RWPE1 (cell line): ENCODE data around the gene MYADML2.

Experiments used
- CTCF ChIA-PET: fragments of 350-600 bp; sonication (Branson Sonifier 250); formaldehyde crosslinking; extraction: SDS; loops from one replicate; lab custom pipeline; 2021; lab: Yijun Ruan, JAX
- POLR2A ChIA-PET: fragments of 400-600 bp; formaldehyde crosslinking; extraction: SDS; loops from one replicate; lab custom pipeline; 2020; ENCODE audit warnings: antibody characterized with exemption; ENCODE audit not compliant: low non-redundant PET; lab: Yijun Ruan, JAX
- DNase-seq: peaks from one replicate; pipeline ENCODE4 v3.0.0; 2012; ENCODE audit warnings: low spot score
- H3K27ac ChIP-seq: fragments of 450-650 bp; 2 replicates; pipeline ENCODE4 v1.5.1; 2017
- TF ChIP-seq, protein P1 (sequence below): fragments of 450-650 bp; conservative IDR thresholded peaks from 2 replicates; pipeline ENCODE4 v1.5.1; 2017; ENCODE audit warnings: low read depth, mild to moderate bottlenecking

MYADML2 gene

DNA sequence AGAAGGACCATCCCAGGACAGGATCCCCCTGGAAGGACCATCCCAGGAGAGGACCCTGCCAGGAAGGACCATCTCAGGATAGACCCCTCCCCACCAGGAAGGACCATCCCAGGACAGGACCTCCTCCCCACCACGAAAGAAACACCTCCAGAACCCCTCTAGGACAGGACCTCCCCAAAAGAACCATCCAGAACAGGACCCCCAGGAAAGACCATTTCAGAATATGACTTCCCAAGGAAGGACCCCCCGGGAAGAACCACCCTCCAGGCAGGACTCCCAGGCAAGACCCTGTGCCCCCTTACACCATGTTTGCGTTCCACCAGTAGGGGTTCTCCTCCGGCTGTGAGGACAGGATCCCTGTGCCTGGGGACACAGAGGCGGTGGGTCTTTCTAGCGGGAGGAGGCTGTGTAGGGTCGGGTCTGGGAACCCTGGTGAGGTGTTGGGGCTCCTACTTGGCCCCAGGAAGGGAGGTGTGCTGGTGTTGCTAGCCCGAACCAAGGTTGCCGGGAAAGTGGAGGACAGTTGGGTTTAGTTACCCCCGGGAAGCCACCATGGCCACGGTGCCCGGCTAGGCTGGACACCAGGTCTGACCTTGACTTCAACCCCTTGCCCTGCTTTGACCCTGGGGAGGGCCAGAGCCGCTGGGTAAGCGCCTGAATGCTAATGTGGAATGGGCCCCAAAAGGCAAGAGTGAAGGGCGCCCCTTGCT, 11.8 kb upstream of the MYADML2 start:
- ChIA-PET POLR2A (interaction anchor here (1.0 kb wide), 1 partner anchor 61 kb away, joined by 4 read pairs; no protein-coding TSS in a partner anchor), CTCF (interaction anchor here (0.5 to 3.2 kb wide), 32 partner anchors 8 to 1950 kb away, joined by 3 to 128 read pairs (median 4); partner anchors contain the start of genes CENPX, LRRC45 and RAC3)
- TF ChIP-seq, protein P1, sequence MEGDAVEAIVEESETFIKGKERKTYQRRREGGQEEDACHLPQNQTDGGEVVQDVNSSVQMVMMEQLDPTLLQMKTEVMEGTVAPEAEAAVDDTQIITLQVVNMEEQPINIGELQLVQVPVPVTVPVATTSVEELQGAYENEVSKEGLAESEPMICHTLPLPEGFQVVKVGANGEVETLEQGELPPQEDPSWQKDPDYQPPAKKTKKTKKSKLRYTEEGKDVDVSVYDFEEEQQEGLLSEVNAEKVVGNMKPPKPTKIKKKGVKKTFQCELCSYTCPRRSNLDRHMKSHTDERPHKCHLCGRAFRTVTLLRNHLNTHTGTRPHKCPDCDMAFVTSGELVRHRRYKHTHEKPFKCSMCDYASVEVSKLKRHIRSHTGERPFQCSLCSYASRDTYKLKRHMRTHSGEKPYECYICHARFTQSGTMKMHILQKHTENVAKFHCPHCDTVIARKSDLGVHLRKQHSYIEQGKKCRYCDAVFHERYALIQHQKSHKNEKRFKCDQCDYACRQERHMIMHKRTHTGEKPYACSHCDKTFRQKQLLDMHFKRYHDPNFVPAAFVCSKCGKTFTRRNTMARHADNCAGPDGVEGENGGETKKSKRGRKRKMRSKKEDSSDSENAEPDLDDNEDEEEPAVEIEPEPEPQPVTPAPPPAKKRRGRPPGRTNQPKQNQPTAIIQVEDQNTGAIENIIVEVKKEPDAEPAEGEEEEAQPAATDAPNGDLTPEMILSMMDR, result no peak
- no peak overlapping the region for H3K27ac ChIP-seq
- no peak for DNase-seq

DNA sequence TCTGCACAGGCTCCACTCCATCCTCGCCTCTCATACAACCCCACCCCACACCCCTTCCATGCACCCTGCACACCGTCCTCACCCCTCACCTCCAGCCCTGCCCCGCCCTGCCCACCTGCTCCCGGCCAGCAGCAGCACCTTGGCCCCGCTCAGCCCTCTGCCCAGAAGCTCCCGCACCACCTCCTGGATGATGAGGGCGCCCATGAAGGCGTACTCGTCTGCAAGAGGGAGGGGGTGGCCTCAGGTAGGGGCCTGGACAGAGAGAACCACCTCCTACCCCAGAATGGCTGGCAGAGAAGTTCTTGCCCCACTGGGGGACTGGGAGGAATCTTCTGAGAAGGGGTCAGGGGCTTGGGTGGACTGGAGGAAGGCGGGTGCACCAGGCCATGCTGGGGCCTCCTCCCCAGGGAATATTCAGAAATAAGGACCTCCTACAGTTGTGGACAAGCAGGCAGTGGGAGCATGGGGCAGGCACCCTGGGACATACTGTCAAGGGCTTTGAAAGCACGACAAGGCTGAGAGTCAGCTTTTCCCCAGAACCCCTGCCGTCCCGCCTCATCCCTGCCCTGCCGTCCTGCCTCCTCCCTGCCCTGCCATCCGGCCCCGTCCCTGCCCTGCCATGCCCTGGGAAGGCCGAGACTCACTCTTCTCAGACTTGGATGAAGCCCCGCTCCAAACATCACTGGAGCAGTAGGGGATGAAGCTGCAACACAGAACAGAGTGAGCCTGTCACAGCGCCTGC, 10.8 kb upstream of the MYADML2 start:
- TF ChIP-seq, protein P1, result no peak
- POLR2A ChIA-PET, result no interaction called here
- DNase-seq, result no peak
- H3K27ac ChIP-seq, result no peak overlapping the region
- CTCF ChIA-PET, result interaction anchor here (0.7 kb wide), 2 partner anchors 21 to 30 kb away, joined by 3 to 6 read pairs; no protein-coding TSS in a partner anchor

DNA sequence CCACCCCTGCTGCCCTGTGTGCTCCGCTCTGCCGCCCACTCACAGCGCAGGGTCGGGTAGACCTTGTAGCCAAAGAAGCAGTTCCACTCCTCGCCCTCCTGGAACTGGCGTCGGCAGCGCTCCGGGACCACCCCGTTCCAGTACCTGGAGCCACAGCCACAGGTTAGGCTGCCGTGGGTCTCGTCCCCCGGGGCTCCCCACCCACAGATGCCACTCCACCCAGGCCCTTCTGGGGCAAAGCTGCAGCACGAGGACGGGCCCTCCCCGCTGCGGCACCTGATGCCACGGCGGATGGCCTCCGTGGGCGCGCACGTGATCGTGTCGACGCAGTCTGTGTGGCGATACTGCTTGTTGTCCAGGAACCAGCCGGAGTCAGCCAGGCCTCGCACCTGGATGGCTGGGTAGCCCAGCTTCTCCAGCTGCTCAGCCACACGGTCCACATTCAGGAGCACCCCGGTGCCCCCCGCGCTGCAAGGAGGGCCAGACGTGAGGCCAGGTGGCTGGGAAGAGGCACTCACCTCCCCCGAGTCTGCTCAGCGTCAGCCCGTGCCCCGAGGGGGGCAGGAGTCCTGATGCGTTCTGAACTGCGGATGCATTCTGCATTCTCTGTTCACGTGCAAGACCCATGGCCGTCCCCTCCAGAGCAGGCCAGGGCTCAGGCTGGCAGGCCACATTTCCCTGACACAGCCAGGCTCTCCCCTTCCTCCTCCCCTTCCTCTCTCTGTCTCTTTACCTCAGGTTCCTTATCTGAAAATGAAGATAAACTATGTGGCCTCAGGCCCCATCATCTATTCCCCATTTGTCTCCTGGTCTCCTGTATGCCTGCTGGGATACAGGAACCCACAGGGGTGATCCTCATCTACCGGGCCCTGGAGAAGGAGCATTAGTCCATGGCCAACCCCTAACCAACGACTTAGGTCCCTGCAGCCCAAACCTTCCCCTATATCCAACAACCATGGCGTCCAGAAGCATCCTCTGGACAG, 9.9 kb upstream of the MYADML2 start:
- TF ChIP-seq, protein P1, result no peak
- no peak for DNase-seq
- POLR2A ChIA-PET, result no interaction called here
- CTCF ChIA-PET, result interaction anchor here (0.7 to 1.0 kb wide), 2 partner anchors 20 to 64 kb away, joined by 3 to 6 read pairs; no protein-coding TSS in a partner anchor
- H3K27ac ChIP-seq, result no peak overlapping the region

DNA sequence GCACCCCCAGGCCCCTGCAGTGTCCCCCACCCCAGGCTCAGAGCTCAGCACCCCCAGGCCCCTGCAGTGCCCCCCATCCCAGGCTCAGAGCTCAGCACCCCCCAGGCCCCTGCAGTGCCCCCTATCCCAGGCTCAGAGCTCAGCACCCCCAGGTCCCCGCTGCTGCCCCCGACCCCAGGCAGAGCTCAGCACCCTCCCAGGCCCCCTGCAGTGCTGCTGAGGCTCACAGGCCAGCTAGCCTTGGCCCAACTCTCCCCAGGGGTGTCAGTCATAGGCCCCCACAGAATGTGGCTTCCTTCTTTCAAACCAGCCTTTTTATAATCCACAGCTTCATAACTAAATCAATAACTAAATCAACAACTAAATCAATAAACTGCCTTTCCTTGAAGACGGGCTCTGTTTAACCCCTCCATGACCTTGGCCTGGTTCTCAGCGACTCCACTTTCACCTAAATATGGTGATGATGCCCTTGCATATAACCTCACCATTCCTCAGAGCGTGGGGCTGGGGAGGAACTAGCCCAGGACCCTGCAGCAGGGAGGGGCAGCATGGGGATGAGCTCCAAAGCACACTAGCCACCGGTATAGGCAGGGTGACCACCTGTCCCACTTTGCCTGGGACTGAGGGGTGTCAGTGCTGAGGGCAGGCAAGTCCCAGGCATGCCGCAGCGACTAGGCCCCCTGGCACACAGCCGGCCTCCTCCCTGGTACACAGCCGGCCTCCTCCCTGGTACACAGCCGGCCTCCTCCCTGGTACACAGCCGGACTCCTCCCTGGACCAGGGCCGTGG, 8.9 kb upstream of the MYADML2 start:
- TF ChIP-seq, protein P1, result no peak
- no peak overlapping the region for H3K27ac ChIP-seq
- DNase-seq, result no peak
- ChIA-PET POLR2A (interaction anchor here (0.6 kb wide), 2 partner anchors 20 to 43 kb away, joined by 3 to 4 read pairs; no protein-coding TSS in a partner anchor), CTCF (interaction anchor here (0.7 to 1.0 kb wide), 2 partner anchors 32 to 65 kb away, joined by 3 to 5 read pairs; no protein-coding TSS in a partner anchor)

DNA sequence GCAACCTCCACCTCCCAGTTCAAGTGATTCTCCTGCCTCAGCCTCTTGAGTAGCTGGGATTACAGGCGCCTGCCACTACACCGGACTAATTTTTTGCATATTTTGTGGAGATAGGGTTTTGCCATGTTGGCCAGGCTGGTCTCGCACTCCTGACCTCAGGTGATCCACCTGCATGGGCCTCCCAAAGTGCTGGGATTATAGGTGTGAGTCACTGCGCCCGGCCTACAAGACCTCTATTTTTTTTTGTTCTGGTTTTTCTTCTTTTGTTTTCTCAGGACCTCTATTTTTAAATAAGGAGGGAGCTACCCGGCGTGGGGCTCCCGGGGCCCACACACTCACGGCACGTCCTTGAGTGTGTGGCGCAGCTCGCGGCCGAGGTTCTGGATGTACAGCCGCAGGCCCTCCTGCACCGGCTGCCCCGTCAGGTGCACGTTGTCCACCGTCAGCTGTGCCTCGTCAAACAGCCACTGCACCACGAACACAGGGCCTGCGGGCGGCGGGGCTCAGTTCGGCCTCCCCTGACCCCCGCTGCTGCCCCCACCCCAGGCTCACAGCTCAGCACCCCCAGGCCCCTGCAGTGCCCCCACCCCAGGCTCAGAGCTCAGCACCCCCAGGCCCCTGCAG, 8.1 kb upstream of the MYADML2 start:
- TF ChIP-seq, protein P1, result no peak
- no peak for DNase-seq
- ChIA-PET CTCF (interaction anchor here (0.7 kb wide), 1 partner anchor 31 kb away, joined by 5 read pairs; no protein-coding TSS in a partner anchor), POLR2A (interaction anchor here (0.6 kb wide), 1 partner anchor 42 kb away, joined by 4 read pairs; no protein-coding TSS in a partner anchor)
- H3K27ac ChIP-seq, result 0 out of 2 replicates have a peak overlapping the region, but pooled peaks have one; percentile 8
